K562 (cell line): ENCODE results near the gene NNAT. TPM values are rescaled to one million over a fixed set of nuclear protein-coding genes. Genes with fewer than 3 reads are reported as not detected.
A peak's percentile ranks its signal among the peaks of the same experiment; 100 is the strongest.

Source experiments
- BCOR ChIP-seq: fragments of 450-650 bp; IDR thresholded peaks from 2 replicates; pipeline ENCODE4 v1.6.1; 2016
- CHD1 ChIP-seq: fragments of 200-600 bp; sonication (generic); IDR thresholded peaks from one replicate; pipeline ENCODE4 v1.6.1; 2012; ENCODE audit warnings: mild to moderate bottlenecking, moderate library complexity, low read length, inconsistent platforms
- ESRRB ChIP-seq: fragments of 250-450 bp; sonication (Bioruptor Pico); IDR thresholded peaks from 2 replicates; pipeline ENCODE4 v1.5.0; 2020; ENCODE audit warnings: mild to moderate bottlenecking, moderate library complexity, borderline replicate concordance
- MAFF ChIP-seq: IDR thresholded peaks from 2 replicates; pipeline ENCODE4 v1.6.1; 2012; ENCODE audit warnings: low read length, improper control_type of control experiment
- MAZ ChIP-seq, 2 experiments: fragments of 450-650 bp in 1 of 2; sonication (generic) in 1 of 2; formaldehyde crosslinking; IDR thresholded peaks in 1 of 2; conservative IDR thresholded peaks in 1 of 2; 2 replicates each; pipeline versions ENCODE4 v1.4.0 to v1.5.0; 2020; ENCODE audit warnings: mild to moderate bottlenecking in 1 of 2, missing genetic modification reagents in 1 of 2
- MIER1 ChIP-seq: fragments of 450-650 bp; IDR thresholded peaks from 2 replicates; pipeline ENCODE4 v1.6.1; 2016; ENCODE audit warnings: antibody characterized with exemption, mild to moderate bottlenecking, low read depth
- RAD21 ChIP-seq, 2 experiments: fragments of 250-450 bp in 1 of 2; fragments of 450-650 bp in 1 of 2; sonication (Bioruptor Pico) in 1 of 2; formaldehyde crosslinking in 1 of 2; IDR thresholded peaks in 1 of 2; conservative IDR thresholded peaks in 1 of 2; 2 replicates each; pipeline versions ENCODE4 v1.4.0 to v1.8.0; 2020 to 2022; ENCODE audit warnings: mild to moderate bottlenecking in 2 of 2, moderate library complexity in 1 of 2
- SMC3 ChIP-seq: conservative IDR thresholded peaks from 2 replicates; pipeline ENCODE4 v1.6.1; 2011; ENCODE audit warnings: low read depth, low read length, improper control_type of control experiment; ENCODE audit not compliant: insufficient read depth
- ZBTB7A ChIP-seq: IDR thresholded peaks from 2 replicates; pipeline ENCODE4 v1.6.1; 2011; ENCODE audit warnings: low read depth, mild to moderate bottlenecking, low read length, moderate library complexity, borderline replicate concordance; ENCODE audit not compliant: control insufficient read depth
- ZMIZ1 ChIP-seq, 2 experiments: fragments of 150-350 bp in 1 of 2; IDR thresholded peaks; 2 replicates each; pipeline ENCODE4 v1.6.1; 2012 to 2016; ENCODE audit warnings: low read depth in 2 of 2, low read length in 2 of 2, mild to moderate bottlenecking in 1 of 2, moderate library complexity in 1 of 2
- ZNF282 ChIP-seq: sonication (generic); formaldehyde crosslinking; IDR thresholded peaks from 2 replicates; pipeline ENCODE4 v1.8.1; 2023; ENCODE audit warnings: missing genetic modification reagents
- ZNF699 ChIP-seq: fragments of 250-450 bp; sonication (Bioruptor Pico); IDR thresholded peaks from 2 replicates; pipeline ENCODE4 v1.8.0; 2021; ENCODE audit warnings: mild to moderate bottlenecking, moderate library complexity; ENCODE audit not compliant: insufficient replicate concordance
- ZNF717 ChIP-seq: fragments of 250-450 bp; sonication (Bioruptor Pico); IDR thresholded peaks from 2 replicates; pipeline ENCODE4 v1.5.0; 2021
- ZNF75A ChIP-seq: fragments of 450-650 bp; formaldehyde crosslinking; IDR thresholded peaks from 2 replicates; pipeline ENCODE4 v1.4.0; 2020; ENCODE audit warnings: mild to moderate bottlenecking
- polyA plus RNA-seq, 8 experiments: library from polyadenylated mRNA; depleted of rRNA in 4 of 8; stranded (reverse) in 5 of 8; unstranded in 3 of 8; fragments of >200 nt; fragmentation: Nextera tagmentation in 2 of 8; fragmentation: Illumina TruSeq in 1 of 8; extraction: Ambion mirVana in 2 of 8; extraction: Trizol in 1 of 8; gene quantifications; 2 replicates each; pipeline versions ENCODE4 v1.2.1 to v1.2.3, GENCODE V29; 2011 to 2014; ENCODE audit warnings: inconsistent platforms in 1 of 8, missing spikeins in 1 of 8
- total RNA-seq, 7 experiments: library from RNA; depleted of rRNA in 6 of 7; stranded (reverse); fragments of >200 nt in 6 of 7; fragmentation: Illumina TruSeq in 2 of 7; extraction: Trizol in 2 of 7; gene quantifications; 2 replicates each; pipeline versions ENCODE4 v1.2.1 to v1.2.3, GENCODE V29; 2011 to 2021; ENCODE audit warnings: low replicate concordance in 1 of 7
- TF ChIP-seq, protein P1 (sequence below), 2 experiments: fragments of 450-650 bp; formaldehyde crosslinking in 1 of 2; IDR thresholded peaks; 2 replicates each; pipeline versions ENCODE4 v1.4.0 to v1.6.1; 2014 to 2020; ENCODE audit warnings: mild to moderate bottlenecking in 2 of 2, borderline replicate concordance in 1 of 2, low read depth in 1 of 2

Gene NNAT
- total and polyA plus RNA-seq, 9 of the 15 experiments (the other 6 are each of a cell fraction or from before 2014, with no cell fraction given): 0.13 TPM; not detected in 8

DNA sequence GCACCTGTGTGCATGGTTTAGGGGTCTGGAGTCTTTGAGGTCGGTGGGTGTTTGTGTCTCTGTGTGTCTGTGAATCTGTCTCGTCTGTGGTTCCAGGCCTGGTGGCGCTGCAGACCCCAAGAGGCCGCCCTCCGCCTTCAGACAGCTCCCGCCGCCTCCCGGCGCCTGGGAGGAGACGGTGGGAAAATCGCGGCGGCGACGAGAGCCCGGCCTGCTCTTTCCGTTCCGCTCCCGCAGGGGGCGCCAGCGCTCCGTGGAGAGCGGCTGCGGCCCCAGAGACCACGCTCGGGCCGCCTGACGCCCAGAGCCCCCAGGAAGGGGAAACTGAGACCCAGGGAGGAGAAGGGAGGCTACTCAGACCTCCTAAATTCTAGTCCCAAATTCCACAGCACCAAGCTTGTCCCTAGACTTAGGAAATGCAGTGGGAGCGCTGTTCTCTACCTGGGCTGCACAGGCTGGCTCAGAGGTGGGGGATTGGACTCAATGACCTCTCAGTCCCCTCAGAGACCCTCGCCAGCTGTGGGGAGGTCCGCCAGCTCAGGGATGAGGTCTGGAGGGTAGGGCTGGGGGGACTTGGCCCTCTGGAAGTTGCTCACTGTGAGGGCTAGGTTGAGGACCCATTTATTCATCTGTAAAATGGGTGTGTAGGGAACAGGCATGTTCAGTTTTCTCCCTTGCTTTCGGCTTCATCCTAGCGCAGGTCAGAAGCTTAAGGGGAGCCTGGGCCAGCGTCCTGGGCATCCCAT, 43.5 kb downstream of the NNAT start (continued):
- no peak for TF ChIP-seq ZNF699 (CRISPR knock-in tag)
- no peak for TF ChIP-seq ZNF717 (CRISPR knock-in tag)
- no peak for TF ChIP-seq MAFF
- peak; percentile 75 for TF ChIP-seq BCOR
- TF ChIP-seq SMC3: peak; percentile 78
- no peak for TF ChIP-seq ZMIZ1 (IDR thresholded peaks at IDR 0.05; ENCODE audit: low read depth in 2 of 2, low read length in 2 of 2)
- peak; percentile 40 to 56; a peak in 3 of 4 replicates for TF ChIP-seq MAZ (CRISPR knock-in tag; conservative IDR thresholded peaks at IDR 0.05 in 1 of 2, IDR thresholded peaks at IDR 0.05 in 1 of 2)
- no peak for TF ChIP-seq MIER1
- TF ChIP-seq, protein P1, sequence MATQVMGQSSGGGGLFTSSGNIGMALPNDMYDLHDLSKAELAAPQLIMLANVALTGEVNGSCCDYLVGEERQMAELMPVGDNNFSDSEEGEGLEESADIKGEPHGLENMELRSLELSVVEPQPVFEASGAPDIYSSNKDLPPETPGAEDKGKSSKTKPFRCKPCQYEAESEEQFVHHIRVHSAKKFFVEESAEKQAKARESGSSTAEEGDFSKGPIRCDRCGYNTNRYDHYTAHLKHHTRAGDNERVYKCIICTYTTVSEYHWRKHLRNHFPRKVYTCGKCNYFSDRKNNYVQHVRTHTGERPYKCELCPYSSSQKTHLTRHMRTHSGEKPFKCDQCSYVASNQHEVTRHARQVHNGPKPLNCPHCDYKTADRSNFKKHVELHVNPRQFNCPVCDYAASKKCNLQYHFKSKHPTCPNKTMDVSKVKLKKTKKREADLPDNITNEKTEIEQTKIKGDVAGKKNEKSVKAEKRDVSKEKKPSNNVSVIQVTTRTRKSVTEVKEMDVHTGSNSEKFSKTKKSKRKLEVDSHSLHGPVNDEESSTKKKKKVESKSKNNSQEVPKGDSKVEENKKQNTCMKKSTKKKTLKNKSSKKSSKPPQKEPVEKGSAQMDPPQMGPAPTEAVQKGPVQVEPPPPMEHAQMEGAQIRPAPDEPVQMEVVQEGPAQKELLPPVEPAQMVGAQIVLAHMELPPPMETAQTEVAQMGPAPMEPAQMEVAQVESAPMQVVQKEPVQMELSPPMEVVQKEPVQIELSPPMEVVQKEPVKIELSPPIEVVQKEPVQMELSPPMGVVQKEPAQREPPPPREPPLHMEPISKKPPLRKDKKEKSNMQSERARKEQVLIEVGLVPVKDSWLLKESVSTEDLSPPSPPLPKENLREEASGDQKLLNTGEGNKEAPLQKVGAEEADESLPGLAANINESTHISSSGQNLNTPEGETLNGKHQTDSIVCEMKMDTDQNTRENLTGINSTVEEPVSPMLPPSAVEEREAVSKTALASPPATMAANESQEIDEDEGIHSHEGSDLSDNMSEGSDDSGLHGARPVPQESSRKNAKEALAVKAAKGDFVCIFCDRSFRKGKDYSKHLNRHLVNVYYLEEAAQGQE (IDR thresholded peaks at IDR 0.05; ENCODE audit: borderline replicate concordance): peak; percentile 80
- TF ChIP-seq, protein P1 (CRISPR knock-in tag; IDR thresholded peaks at IDR 0.05; ENCODE audit: low read depth): no peak
- no peak for TF ChIP-seq ZNF282 (CRISPR knock-in tag)
- TF ChIP-seq ZBTB7A: peak; percentile 50; the same call in 1 of the 2 replicates
- peak; percentile 92 for TF ChIP-seq RAD21 (CRISPR knock-in tag; conservative IDR thresholded peaks at IDR 0.05 in 1 of 2, IDR thresholded peaks at IDR 0.05 in 1 of 2)
- TF ChIP-seq CHD1: no peak
- TF ChIP-seq ESRRB (CRISPR knock-in tag): no peak
- TF ChIP-seq ZNF75A: 0 out of 2 replicates have a peak, but pooled peaks have one; percentile 51
